Mammary epithelial cell (primary cell): Measurements from ENCODE around the gene DTWD2.

Source experiments
- EZH2 ChIP-seq: IDR thresholded peaks from 2 replicates; pipeline ENCODE4 v1.6.1; 2012; ENCODE audit warnings: low read length, inconsistent platforms, borderline replicate concordance
- TF ChIP-seq, protein P1 (sequence below), 2 donors: IDR thresholded peaks in 1 of 2; conservative IDR thresholded peaks in 1 of 2; 2 replicates each; pipeline ENCODE4 v1.5.1; 2011 to 2012; ENCODE audit warnings: inconsistent platforms in 2 of 2, low read length in 2 of 2, mild to moderate bottlenecking in 2 of 2, control low read depth in 1 of 2, low read depth in 1 of 2; ENCODE audit not compliant: insufficient read depth in 1 of 2; ENCODE audit errors: extremely low read depth in 1 of 2

DNA sequence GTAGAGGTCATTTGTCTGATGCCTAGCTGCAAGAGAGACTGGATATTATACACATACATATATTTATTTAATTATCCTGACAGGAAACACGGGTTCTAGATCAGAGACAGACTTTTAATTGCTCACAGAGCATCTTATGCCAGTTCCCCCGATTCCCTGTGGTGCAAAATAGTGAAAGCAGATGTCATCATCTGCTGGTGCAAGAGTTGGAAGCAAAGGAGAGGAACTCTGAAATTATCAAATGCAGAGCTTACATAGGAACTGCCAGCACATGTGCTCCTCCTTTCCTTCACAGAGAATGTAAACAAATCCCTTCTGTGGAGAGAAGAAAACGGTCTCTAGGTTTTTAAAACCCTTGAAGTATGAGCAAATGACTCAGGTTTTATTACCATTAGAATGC, 69.3 kb downstream of the DTWD2 start:
- TF ChIP-seq, protein P1, sequence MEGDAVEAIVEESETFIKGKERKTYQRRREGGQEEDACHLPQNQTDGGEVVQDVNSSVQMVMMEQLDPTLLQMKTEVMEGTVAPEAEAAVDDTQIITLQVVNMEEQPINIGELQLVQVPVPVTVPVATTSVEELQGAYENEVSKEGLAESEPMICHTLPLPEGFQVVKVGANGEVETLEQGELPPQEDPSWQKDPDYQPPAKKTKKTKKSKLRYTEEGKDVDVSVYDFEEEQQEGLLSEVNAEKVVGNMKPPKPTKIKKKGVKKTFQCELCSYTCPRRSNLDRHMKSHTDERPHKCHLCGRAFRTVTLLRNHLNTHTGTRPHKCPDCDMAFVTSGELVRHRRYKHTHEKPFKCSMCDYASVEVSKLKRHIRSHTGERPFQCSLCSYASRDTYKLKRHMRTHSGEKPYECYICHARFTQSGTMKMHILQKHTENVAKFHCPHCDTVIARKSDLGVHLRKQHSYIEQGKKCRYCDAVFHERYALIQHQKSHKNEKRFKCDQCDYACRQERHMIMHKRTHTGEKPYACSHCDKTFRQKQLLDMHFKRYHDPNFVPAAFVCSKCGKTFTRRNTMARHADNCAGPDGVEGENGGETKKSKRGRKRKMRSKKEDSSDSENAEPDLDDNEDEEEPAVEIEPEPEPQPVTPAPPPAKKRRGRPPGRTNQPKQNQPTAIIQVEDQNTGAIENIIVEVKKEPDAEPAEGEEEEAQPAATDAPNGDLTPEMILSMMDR (conservative IDR thresholded peaks at IDR 0.05 in 1 of 2, IDR thresholded peaks at IDR 0.05 in 1 of 2; ENCODE audit: extremely low read depth in 1 of 2, insufficient read depth in 1 of 2, low read depth in 1 of 2, low read length in 2 of 2) = no peak
- TF ChIP-seq EZH2 = no peak
